Measurements from ENCODE around the gene EPB41L5. TPM values are rescaled to one million over a fixed set of nuclear protein-coding genes. Genes with fewer than 3 reads are reported as not detected.

The EPB41L5 gene
- total RNA-seq (10 to 100 TPM in 2 of 7 donors, 1 to 10 TPM in 5; 7.1 to 10.5 (median 9.6) TPM), polyA plus RNA-seq (1 to 10 TPM in 2 of 3 donors, under 1 TPM in 1; 0.97 to 2.2 (median 1.7) TPM)
- long read RNA-seq, donor 1, result 0 reads
- long read RNA-seq, donor 2, result 0 reads

- TF ChIP-seq POLR2AphosphoS5 (IDR thresholded peaks at IDR 0.05), result peak; percentile 56 to 80 (median 73)
- peak in 2 of 11 experiments; percentile 17 to 18 for TF ChIP-seq CTCF (IDR thresholded peaks at IDR 0.05 in 8 of 11, conservative IDR thresholded peaks at IDR 0.05 in 3 of 11)
- TF ChIP-seq POLR2A (IDR thresholded peaks at IDR 0.05), result no peak
Measured at GRCh38 chr2:120012771-120013596, at the start of gene EPB41L5. EPB41L5 (plus strand) TSS chr2:120013077; CDS start chr2:120019085, 6,008 bp downstream.

GRCh38 chr2:119981896-119982295, 31.0 kb upstream of the EPB41L5 start:
- Histone ChIP-seq H3K36me3 (peaks cover 0 to 17% (median 1%) of the 10 kb centered on the region in 6 donors), H3K27ac (no peak overlapping the region), H3K9me3 (no peaks in the 10 kb centered on the region), H3K27me3 (replicated peaks in 1 of 7) (no peaks in the 10 kb centered on the region), H3K4me1 (no peaks in the 10 kb centered on the region), H3K4me3 (no peak overlapping the region)
- DNase-seq, result no peak
- no peak for TF ChIP-seq CTCF (IDR thresholded peaks at IDR 0.05 in 8 of 11, conservative IDR thresholded peaks at IDR 0.05 in 3 of 11)
- no peak for TF ChIP-seq POLR2AphosphoS5 (IDR thresholded peaks at IDR 0.05)
- no peak for TF ChIP-seq POLR2A (IDR thresholded peaks at IDR 0.05)
- intact Hi-C loops (cut with DNase I; ENCODE audit: low total_unique reads), result no loop called here

More at GRCh38 chr2:120012771-120013596, at the start of gene EPB41L5:
- H3K9me3 ChIP-seq, result no peaks in the 10 kb centered on the region
- no peaks in the 10 kb centered on the region for H3K36me3 ChIP-seq
- WGBS, 5 donors, result 0 to 1% (median 1%) methylated on average over 39 to 104 of the region's 104 CpGs
- intact Hi-C loops (cut with DNase I; ENCODE audit: low total_unique reads), result no loop called here
- peak within 1 kb of the TSS; percentile 75 to 96 (median 90) for H3K4me3 ChIP-seq
- DNase-seq, result peak; percentile 97
- H3K4me1 ChIP-seq, result peaks cover 0 to 27% (median 14%) of the 10 kb centered on the region in 6 donors
- H3K27ac ChIP-seq, result peak within 1 kb of the TSS; percentile 28 to 84 (median 80)
- H3K27me3 ChIP-seq (replicated peaks in 1 of 7), result peaks cover 0 to 9% (median 0%) of the 10 kb centered on the region in 7 donors

- intact Hi-C loops (cut with DNase I; ENCODE audit: low total_unique reads), result no loop called here
- Histone ChIP-seq H3K4me1 (no peaks in the 10 kb centered on the region), H3K9me3 (no peaks in the 10 kb centered on the region), H3K4me3 (no peak overlapping the region), H3K27ac (no peak overlapping the region), H3K27me3 (replicated peaks in 1 of 7) (no peaks in the 10 kb centered on the region), H3K36me3 (peaks cover 0 to 11% (median 0%) of the 10 kb centered on the region in 6 donors)
- 76 to 88% (median 81%) methylated on average over 2 of the region's 2 CpGs for WGBS, 5 donors
- no peak for TF ChIP-seq POLR2AphosphoS5 (IDR thresholded peaks at IDR 0.05)
- DNase-seq, result no peak
Measured at GRCh38 chr2:119982506-119982905, 30.4 kb upstream of the EPB41L5 start.

- Histone ChIP-seq H3K4me3 (no peak overlapping the region), H3K9me3 (no peaks in the 10 kb centered on the region), H3K27me3 (replicated peaks in 1 of 7) (no peaks in the 10 kb centered on the region), H3K27ac (no peak overlapping the region), H3K4me1 (no peaks in the 10 kb centered on the region), H3K36me3 (peaks cover 0 to 5% (median 0%) of the 10 kb centered on the region in 6 donors)
- 69 to 95% (median 82%) methylated on average over 3 of the region's 3 CpGs for WGBS, 5 donors
- TF ChIP-seq POLR2A (IDR thresholded peaks at IDR 0.05) (no peak), POLR2AphosphoS5 (IDR thresholded peaks at IDR 0.05) (no peak), CTCF (IDR thresholded peaks at IDR 0.05 in 8 of 11, conservative IDR thresholded peaks at IDR 0.05 in 3 of 11) (no peak)
- no peak for DNase-seq
- intact Hi-C loops (cut with DNase I; ENCODE audit: low total_unique reads), result no loop called here
Measured at GRCh38 chr2:119983108-119983507, 29.8 kb upstream of the EPB41L5 start.

Data from spleen (tissue), 13 donors.